ENCODE data around the gene OR6K2. TPM values are rescaled to one million over a fixed set of nuclear protein-coding genes. Genes with fewer than 3 reads are reported as not detected.

Gene OR6K2
- total and polyA plus RNA-seq, 2 of the 4 experiments (the other 2 are of a cell fraction): not detected

GRCh38 chr1:158687037-158687436 is 13.4 kb downstream of the OR6K2 start:
- no peak overlapping the region for H2AFZ ChIP-seq (replicated peaks; ENCODE audit: low read length, poor library complexity)
- H4K20me1 ChIP-seq (ENCODE audit: insufficient read depth, low read length): no peaks in the 10 kb centered on the region
- intact Hi-C loops (cut with micrococcal nuclease): no loop called here

More at GRCh38 chr1:158687037-158687436, 13.4 kb downstream of the OR6K2 start:
- POLR2A ChIA-PET (ENCODE audit: unreplicated experiment): no interaction called here
- H3K27me3 ChIP-seq (ENCODE audit: control insufficient read depth, insufficient read depth, low read length): no peaks in the 10 kb centered on the region
- H3K4me3 ChIP-seq (ENCODE audit: insufficient read depth, low read depth, low read length): no peak overlapping the region
- no peak overlapping the region for H4K91ac ChIP-seq (ENCODE audit: insufficient read depth, low read depth, low read length)
- no peak overlapping the region for H4K5ac ChIP-seq (ENCODE audit: low read depth, low read length)
- H3K14ac ChIP-seq (replicated peaks; ENCODE audit: low read depth, low read length): no peak overlapping the region
- no peak overlapping the region for H3K4me2 ChIP-seq (ENCODE audit: low read depth, low read length)
- H3K23ac ChIP-seq (ENCODE audit: low read depth, low read length): no peak overlapping the region
- no peaks in the 10 kb centered on the region for H3K9me3 ChIP-seq (ENCODE audit: control insufficient read depth, insufficient read depth, low read length)
- no peak for TF ChIP-seq RCOR1 (IDR thresholded peaks at IDR 0.05; ENCODE audit: insufficient replicate concordance, low read length)
- no peak for TF ChIP-seq CEBPB (IDR thresholded peaks at IDR 0.05; ENCODE audit: low read depth, low read length)
- TF ChIP-seq USF2 (IDR thresholded peaks at IDR 0.05; ENCODE audit: low read depth, low read length): no peak
- no peak for TF ChIP-seq BHLHE40 (IDR thresholded peaks at IDR 0.05; ENCODE audit: low read depth, low read length)
- TF ChIP-seq RFX5 (IDR thresholded peaks at IDR 0.05; ENCODE audit: low read depth, low read length): no peak
- no peak for TF ChIP-seq SMC3 (IDR thresholded peaks at IDR 0.05; ENCODE audit: low read depth, low read length)
- TF ChIP-seq POLR2A (IDR thresholded peaks at IDR 0.05; ENCODE audit: low read depth, low read length): no peak
- no peak for TF ChIP-seq RAD21 (IDR thresholded peaks at IDR 0.05; ENCODE audit: low read length)
- no peak for TF ChIP-seq CTCF (conservative IDR thresholded peaks at IDR 0.05; ENCODE audit: low read depth, low read length)
- TF ChIP-seq ELK1 (IDR thresholded peaks at IDR 0.05; ENCODE audit: borderline replicate concordance, low read depth, low read length): no peak
- no peak overlapping the region for H3K4ac ChIP-seq (ENCODE audit: low read depth, low read length)
- no peak overlapping the region for H2AK5ac ChIP-seq (ENCODE audit: low read depth, low read length)
- no peaks in the 10 kb centered on the region for H3K9me1 ChIP-seq (ENCODE audit: insufficient read depth, low read length)
- no peak overlapping the region for H2BK15ac ChIP-seq (ENCODE audit: low read depth, low read length)
- no peak overlapping the region for H2BK20ac ChIP-seq (ENCODE audit: low read depth, low read length)
- dilution Hi-C loops (cut with HindIII; ENCODE audit: low sequenced_read_pairs, unreplicated experiment): no loop called here
- no TSS peak for BruUV-seq (replicated peaks)
- CTCF ChIA-PET: no interaction called here
- no peak for DNase-seq
- no peak overlapping the region for H2BK5ac ChIP-seq (ENCODE audit: low read depth, low read length, poor library complexity, severe bottlenecking)
- in situ Hi-C loops (cut with MboI; ENCODE audit: low sequenced_read_pairs): no loop called here
- no peak overlapping the region for H3K18ac ChIP-seq (ENCODE audit: low read depth, low read length)
- no peak overlapping the region for H2AK9ac ChIP-seq (replicated peaks; ENCODE audit: low read depth, low read length, poor library complexity)
- no peak overlapping the region for H2BK120ac ChIP-seq (ENCODE audit: low read depth, low read length)
- no peak overlapping the region for H3K9ac ChIP-seq (ENCODE audit: low read depth, low read length)
- no peaks in the 10 kb centered on the region for H3K79me1 ChIP-seq (ENCODE audit: low read depth in 1 of 2, low read length in 2 of 2)
- ATAC-seq (ENCODE audit: low read depth): no peak
- H3K27ac ChIP-seq (ENCODE audit: insufficient read depth, low read length): no peak overlapping the region
- H3K56ac ChIP-seq (ENCODE audit: extremely low read depth, insufficient read depth, low read length): no peak overlapping the region
- no peaks in the 10 kb centered on the region for H3K36me3 ChIP-seq (ENCODE audit: control insufficient read depth, insufficient read depth, low read length)
- H4K8ac ChIP-seq (ENCODE audit: low read depth in 2 of 2, low read length in 2 of 2): no peak overlapping the region
- H3K4me1 ChIP-seq (ENCODE audit: control insufficient read depth, insufficient read depth, low read length): no peaks in the 10 kb centered on the region

Data from IMR-90 (cell line).